Activated naive CD8-positive, alpha-beta T cell treated with anti-CD3 and anti-CD28 coated beads, Interleukin-2, amount 10 ng/mL, durations not matched to agents 7 days and 5 days (primary cell): ENCODE measurements around the gene ZBTB7C. TPM values are rescaled to one million over a fixed set of nuclear protein-coding genes. Genes with fewer than 3 reads are reported as not detected.

ENCODE experiments used
- ATAC-seq: fragments of 150-1000 bp; cut with Tn5 transposase; one replicate; pipeline ENCODE4 v1.10.0; 2021; ENCODE audit warnings: low read depth, moderate library complexity
- POLR2A ChIA-PET: fragments of 350-600 bp; sonication (Branson Sonifier 250); formaldehyde crosslinking; loops from one replicate; lab custom pipeline; 2021; ENCODE audit warnings: antibody characterized with exemption; lab: Charles Lee
- DNase-seq: peaks from one replicate; pipeline ENCODE4 v3.0.0; 2021
- H3K27ac Mint-ChIP-seq: one replicate; pipeline ENCODE4 v1.8.0; 2022; ENCODE audit warnings: mild to moderate bottlenecking, mixed read lengths
- H3K27me3 Mint-ChIP-seq: one replicate; pipeline ENCODE4 v1.8.0; 2022; ENCODE audit warnings: mild to moderate bottlenecking, moderate library complexity, mixed read lengths
- H3K36me3 Mint-ChIP-seq: one replicate; pipeline ENCODE4 v1.8.0; 2021; ENCODE audit warnings: mild to moderate bottlenecking, mixed read lengths
- H3K4me1 Mint-ChIP-seq: one replicate; pipeline ENCODE4 v1.8.0; 2021; ENCODE audit warnings: mixed read lengths
- H3K4me3 Mint-ChIP-seq: one replicate; pipeline ENCODE4 v1.8.0; 2022; ENCODE audit warnings: mild to moderate bottlenecking, moderate library complexity, mixed read lengths
- H3K9me3 Mint-ChIP-seq: one replicate; pipeline ENCODE4 v1.8.0; 2021; ENCODE audit warnings: mixed read lengths
- total RNA-seq, 2 experiments: library from RNA; stranded (reverse); gene quantifications; one replicate each; pipeline ENCODE4 v1.2.3, GENCODE V29; 2021

The ZBTB7C gene
- total RNA-seq, 2 experiments from 2014 or later, result not detected

- H3K4me1 Mint-ChIP-seq, result no peaks in the 10 kb centered on the region
- ATAC-seq (no peak), DNase-seq (no peak)
- POLR2A ChIA-PET, result no interaction called here
- peaks cover 3% of the 10 kb centered on the region for H3K27me3 Mint-ChIP-seq
- no peak overlapping the region for H3K27ac Mint-ChIP-seq
- H3K36me3 Mint-ChIP-seq, result no peaks in the 10 kb centered on the region
- H3K9me3 Mint-ChIP-seq, result no peaks in the 10 kb centered on the region
- no peak overlapping the region for H3K4me3 Mint-ChIP-seq
Observed at GRCh38 chr18:48027401-48027963, 381.7 kb downstream of the ZBTB7C start.

- Mint-ChIP-seq H3K9me3 (no peaks in the 10 kb centered on the region), H3K4me3 (no peak overlapping the region), H3K27ac (no peak overlapping the region), H3K4me1 (no peaks in the 10 kb centered on the region), H3K27me3 (peaks cover 5% of the 10 kb centered on the region), H3K36me3 (no peaks in the 10 kb centered on the region)
- POLR2A ChIA-PET, result no interaction called here
- ATAC-seq (no peak), DNase-seq (no peak)
Observed at GRCh38 chr18:48026216-48026615, 383.0 kb downstream of the ZBTB7C start.

GRCh38 chr18:48024881-48025660 is 384.1 kb downstream of the ZBTB7C start:
- no peak overlapping the region for H3K27ac Mint-ChIP-seq
- H3K4me1 Mint-ChIP-seq, result no peaks in the 10 kb centered on the region
- no peaks in the 10 kb centered on the region for H3K9me3 Mint-ChIP-seq
- H3K4me3 Mint-ChIP-seq, result no peak overlapping the region
- H3K27me3 Mint-ChIP-seq, result peaks cover 12% of the 10 kb centered on the region
- no peaks in the 10 kb centered on the region for H3K36me3 Mint-ChIP-seq
- POLR2A ChIA-PET, result no interaction called here
- DNase-seq (no peak), ATAC-seq (no peak)

- Mint-ChIP-seq H3K9me3 (no peaks in the 10 kb centered on the region), H3K27ac (no peak overlapping the region), H3K4me1 (no peaks in the 10 kb centered on the region), H3K4me3 (no peak overlapping the region), H3K36me3 (no peaks in the 10 kb centered on the region), H3K27me3 (peaks cover 15% of the 10 kb centered on the region)
- POLR2A ChIA-PET, result no interaction called here
- DNase-seq (no peak), ATAC-seq (no peak)
Observed at GRCh38 chr18:48024009-48024512, 385.1 kb downstream of the ZBTB7C start.

GRCh38 chr18:48023334-48024008 is 385.7 kb downstream of the ZBTB7C start:
- Mint-ChIP-seq H3K27ac (no peak overlapping the region), H3K9me3 (no peaks in the 10 kb centered on the region), H3K36me3 (no peaks in the 10 kb centered on the region), H3K27me3 (peaks cover 21% of the 10 kb centered on the region), H3K4me1 (no peaks in the 10 kb centered on the region), H3K4me3 (no peak overlapping the region)
- no peak for DNase-seq
- POLR2A ChIA-PET, result no interaction called here
- peak; percentile 24 for ATAC-seq

- peak; percentile 59 for ATAC-seq
- Mint-ChIP-seq H3K4me1 (no peaks in the 10 kb centered on the region), H3K27ac (no peak overlapping the region), H3K9me3 (no peaks in the 10 kb centered on the region), H3K36me3 (no peaks in the 10 kb centered on the region), H3K4me3 (no peak overlapping the region), H3K27me3 (peaks cover 22% of the 10 kb centered on the region)
- no peak for DNase-seq
- POLR2A ChIA-PET, result no interaction called here
Observed at GRCh38 chr18:48022531-48023329, 386.5 kb downstream of the ZBTB7C start.

- no peak for ATAC-seq
- no peak overlapping the region for H3K27ac Mint-ChIP-seq
- H3K4me3 Mint-ChIP-seq, result no peak overlapping the region
- DNase-seq, result no peak
- POLR2A ChIA-PET, result no interaction called here
- H3K36me3 Mint-ChIP-seq, result no peaks in the 10 kb centered on the region
- no peaks in the 10 kb centered on the region for H3K9me3 Mint-ChIP-seq
- no peaks in the 10 kb centered on the region for H3K4me1 Mint-ChIP-seq
- peaks cover 19% of the 10 kb centered on the region for H3K27me3 Mint-ChIP-seq
Observed at GRCh38 chr18:48022021-48022420, 387.2 kb downstream of the ZBTB7C start.

- Mint-ChIP-seq H3K27me3 (peaks cover 19% of the 10 kb centered on the region), H3K4me3 (no peak overlapping the region), H3K36me3 (no peaks in the 10 kb centered on the region), H3K4me1 (no peaks in the 10 kb centered on the region), H3K27ac (no peak overlapping the region), H3K9me3 (no peaks in the 10 kb centered on the region)
- no peak for ATAC-seq
- DNase-seq, result no peak
- POLR2A ChIA-PET, result no interaction called here
Observed at GRCh38 chr18:48021273-48021914, 387.8 kb downstream of the ZBTB7C start.

GRCh38 chr18:48020337-48021250 is 388.6 kb downstream of the ZBTB7C start:
- ATAC-seq (no peak), DNase-seq (no peak)
- Mint-ChIP-seq H3K27ac (no peak overlapping the region), H3K36me3 (no peaks in the 10 kb centered on the region), H3K4me1 (no peaks in the 10 kb centered on the region), H3K4me3 (no peak overlapping the region), H3K9me3 (no peaks in the 10 kb centered on the region), H3K27me3 (peaks cover 21% of the 10 kb centered on the region)
- POLR2A ChIA-PET, result no interaction called here

- POLR2A ChIA-PET, result no interaction called here
- Mint-ChIP-seq H3K27ac (no peak overlapping the region), H3K9me3 (no peaks in the 10 kb centered on the region), H3K4me3 (no peak overlapping the region), H3K27me3 (peaks cover 26% of the 10 kb centered on the region), H3K36me3 (no peaks in the 10 kb centered on the region), H3K4me1 (no peaks in the 10 kb centered on the region)
- ATAC-seq (no peak), DNase-seq (no peak)
Observed at GRCh38 chr18:48019557-48020325, 389.4 kb downstream of the ZBTB7C start.

GRCh38 chr18:48018851-48019250 is 390.3 kb downstream of the ZBTB7C start:
- POLR2A ChIA-PET, result no interaction called here
- Mint-ChIP-seq H3K4me1 (no peaks in the 10 kb centered on the region), H3K27ac (no peak overlapping the region), H3K4me3 (no peak overlapping the region), H3K27me3 (peaks cover 34% of the 10 kb centered on the region), H3K36me3 (no peaks in the 10 kb centered on the region), H3K9me3 (peaks cover 1% of the 10 kb centered on the region)
- ATAC-seq, result no peak
- DNase-seq, result no peak
